GM23338 (cell line): ENCODE results near the gene DYNLT5. TPM values are rescaled to one million over a fixed set of nuclear protein-coding genes. Genes with fewer than 3 reads are reported as not detected.

Source experiments
- ATAC-seq: fragments of 200-7000 bp; cut with Tn5 transposase; 3 replicates; pipeline ENCODE4 v1.9.1; 2020
- DNase-seq: peaks from one replicate; pipeline ENCODE4 v3.0.0-alpha.2; 2015; ENCODE audit warnings: low spot score
- H2AFZ ChIP-seq: fragments of 200-600 bp; sonication (generic); 2 replicates; pipeline ENCODE4 v1.8.0; 2016; ENCODE audit warnings: antibody characterized with exemption, mild to moderate bottlenecking, moderate library complexity
- H3F3A ChIP-seq: fragments of 200-600 bp; sonication (generic); replicated peaks from 2 replicates; pipeline ENCODE4 v1.8.0; 2017; ENCODE audit warnings: antibody characterized with exemption, mixed run types, low read depth
- H3K27ac ChIP-seq: fragments of 200-600 bp; sonication (generic); 2 replicates; pipeline ENCODE4 v1.6.1; 2016; ENCODE audit warnings: low read depth
- H3K27me3 ChIP-seq: fragments of 200-600 bp; sonication (generic); 2 replicates; pipeline ENCODE4 v1.8.0; 2016; ENCODE audit warnings: mild to moderate bottlenecking, mixed run types, moderate library complexity; ENCODE audit not compliant: insufficient read depth
- H3K36me3 ChIP-seq: fragments of 200-600 bp; sonication (generic); 2 replicates; pipeline ENCODE4 v1.8.0; 2016; ENCODE audit warnings: mild to moderate bottlenecking; ENCODE audit not compliant: insufficient read depth
- H3K4me1 ChIP-seq: fragments of 200-600 bp; sonication (generic); 2 replicates; pipeline ENCODE4 v1.8.0; 2016; ENCODE audit warnings: mild to moderate bottlenecking, moderate library complexity; ENCODE audit not compliant: insufficient read depth
- H3K4me2 ChIP-seq: fragments of 200-600 bp; sonication (generic); 2 replicates; pipeline ENCODE4 v1.7.1; 2017; ENCODE audit warnings: mixed run types
- H3K4me3 ChIP-seq: fragments of 200-600 bp; sonication (generic); 2 replicates; pipeline ENCODE4 v1.6.1; 2016; ENCODE audit warnings: mixed run types
- H3K79me2 ChIP-seq: fragments of 200-600 bp; sonication (generic); replicated peaks from 2 replicates; pipeline ENCODE4 v1.8.0; 2017; ENCODE audit warnings: mild to moderate bottlenecking; ENCODE audit not compliant: insufficient read depth
- H3K9me2 ChIP-seq: fragments of 200-600 bp; sonication (generic); 2 replicates; pipeline ENCODE4 v1.8.0; 2017; ENCODE audit not compliant: insufficient read depth
- H4K20me1 ChIP-seq: fragments of 200-600 bp; sonication (generic); replicated peaks from 2 replicates; pipeline ENCODE4 v1.8.0; 2017; ENCODE audit warnings: mild to moderate bottlenecking; ENCODE audit not compliant: insufficient read depth
- H3K27ac Mint-ChIP-seq: 2 replicates; pipeline ENCODE4 v1.8.0; 2020; ENCODE audit warnings: inconsistent platforms, mild to moderate bottlenecking, moderate library complexity, mixed read lengths
- H3K27me3 Mint-ChIP-seq: 3 replicates; pipeline ENCODE4 v1.8.0; 2022; ENCODE audit warnings: low read depth, mild to moderate bottlenecking, moderate library complexity, mixed read lengths, inconsistent platforms; ENCODE audit not compliant: insufficient read depth, poor library complexity
- H3K36me3 Mint-ChIP-seq: 3 replicates; pipeline ENCODE4 v1.8.0; 2021; ENCODE audit warnings: low read depth, mild to moderate bottlenecking, inconsistent platforms, moderate library complexity, mixed read lengths
- H3K4me1 Mint-ChIP-seq: 3 replicates; pipeline ENCODE4 v1.8.0; 2020; ENCODE audit warnings: mild to moderate bottlenecking, inconsistent platforms, mixed read lengths
- H3K4me3 Mint-ChIP-seq: 3 replicates; pipeline ENCODE4 v1.8.0; 2021; ENCODE audit warnings: moderate library complexity, mild to moderate bottlenecking, inconsistent platforms, mixed read lengths
- H3K9me3 Mint-ChIP-seq: 3 replicates; pipeline ENCODE4 v1.8.0; 2020; ENCODE audit warnings: moderate library complexity, mild to moderate bottlenecking, inconsistent platforms, mixed read lengths
- CREB1 ChIP-seq: fragments of 250-450 bp; sonication (Bioruptor Pico); IDR thresholded peaks from 2 replicates; pipeline ENCODE4 v1.5.0; 2020; ENCODE audit warnings: low read depth, mild to moderate bottlenecking, moderate library complexity
- ETS1 ChIP-seq: IDR thresholded peaks from 2 replicates; pipeline ENCODE4 v1.6.1; 2016; ENCODE audit warnings: antibody characterized with exemption
- EZH2phosphoT487 ChIP-seq: fragments of 200-600 bp; sonication (generic); IDR thresholded peaks from one replicate; pipeline ENCODE4 v1.8.1; 2018; ENCODE audit warnings: antibody characterized with exemption; ENCODE audit not compliant: unreplicated experiment
- POLR2AphosphoS5 ChIP-seq: IDR thresholded peaks from 2 replicates; pipeline ENCODE4 v1.6.1; 2016; ENCODE audit warnings: antibody characterized with exemption, low read depth
- REST ChIP-seq: IDR thresholded peaks from one replicate; pipeline ENCODE4 v1.6.1; 2018; ENCODE audit warnings: antibody characterized with exemption; ENCODE audit not compliant: unreplicated experiment
- STAT1 ChIP-seq: IDR thresholded peaks from one replicate; pipeline ENCODE4 v1.6.1; 2016; ENCODE audit warnings: antibody characterized with exemption; ENCODE audit not compliant: unreplicated experiment
- ZNF331 ChIP-seq: fragments of 250-450 bp; sonication (Bioruptor Pico); IDR thresholded peaks from 2 replicates; pipeline ENCODE4 v1.5.0; 2020; ENCODE audit warnings: low read depth, mild to moderate bottlenecking, moderate library complexity
- polyA plus RNA-seq: library from polyadenylated mRNA; unstranded; fragments of >200 nt; fragmentation: Nextera tagmentation; extraction: Ambion mirVana; gene quantifications from 2 replicates; pipeline ENCODE4 v1.2.1, GENCODE V29; 2016
- total RNA-seq: library from RNA; depleted of rRNA; stranded (reverse); fragments of >200 nt; shearing (Covaris generic); gene quantifications from 2 replicates; pipeline ENCODE4 v1.2.3, GENCODE V29; 2014

Gene DYNLT5
- total and polyA plus RNA-seq, 2 experiments from 2014 or later: 0.95 to 2.8 TPM

DNA sequence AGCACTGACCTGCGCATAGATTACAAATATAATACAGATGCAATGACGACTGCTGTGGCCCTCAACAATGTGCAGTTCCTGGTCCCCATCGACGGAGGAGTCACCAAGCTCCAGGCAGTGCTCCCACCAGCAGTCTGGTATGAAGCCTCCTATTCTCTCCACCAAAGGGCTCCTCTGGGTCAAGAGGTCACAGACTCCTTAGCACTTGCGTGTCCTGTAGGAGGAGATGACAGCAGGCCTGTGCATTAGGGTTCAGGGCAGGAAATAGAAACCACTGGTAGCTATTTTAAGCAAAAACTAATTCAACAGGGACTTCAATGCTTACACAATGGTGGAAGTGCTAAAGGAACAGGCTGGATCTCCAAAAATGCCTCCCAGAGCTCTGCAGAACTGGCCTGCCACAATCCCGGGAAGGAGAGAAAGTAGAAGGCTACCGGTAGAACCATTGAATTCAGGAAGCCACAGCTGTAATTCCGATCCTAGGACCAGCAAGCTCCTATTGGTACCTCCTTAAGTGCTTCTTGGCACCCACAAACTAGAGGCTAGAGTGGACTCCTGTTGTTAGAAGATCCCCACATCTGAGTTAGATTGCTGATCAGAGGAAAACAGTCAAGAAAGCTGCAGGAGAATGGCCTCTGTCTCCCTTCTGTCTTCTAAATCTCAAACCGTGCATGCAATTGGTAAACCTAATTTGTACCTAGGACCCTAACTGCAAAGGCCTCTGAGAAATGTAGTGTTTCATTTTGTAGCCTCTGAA, 12.7 kb upstream of the DYNLT5 start:
- no peak overlapping the region for H3K27ac Mint-ChIP-seq
- no peaks in the 10 kb centered on the region for H3K27me3 ChIP-seq
- H3K4me2 ChIP-seq: no peak overlapping the region
- H3K4me3 ChIP-seq: no peak overlapping the region
- TF ChIP-seq REST (no peak), STAT1 (no peak), POLR2AphosphoS5 (no peak)
- H3K27ac ChIP-seq: no peak overlapping the region
- H3K9me3 Mint-ChIP-seq: no peaks in the 10 kb centered on the region; the same call in 2 of the 3 replicates
- ATAC-seq (no peak), DNase-seq (no peak)
- no peaks in the 10 kb centered on the region for H3K79me2 ChIP-seq
- no peaks in the 10 kb centered on the region for H3K4me1 ChIP-seq
- no peak overlapping the region for H3K4me3 Mint-ChIP-seq
- H3K27me3 Mint-ChIP-seq: no peaks in the 10 kb centered on the region
- H3K36me3 Mint-ChIP-seq: no peaks in the 10 kb centered on the region
- no peaks in the 10 kb centered on the region for H3F3A ChIP-seq
- no peaks in the 10 kb centered on the region for H3K9me2 ChIP-seq
- H3K36me3 ChIP-seq: no peaks in the 10 kb centered on the region
- H3K4me1 Mint-ChIP-seq: no peaks in the 10 kb centered on the region
- H2AFZ ChIP-seq: no peak overlapping the region
- H4K20me1 ChIP-seq: no peaks in the 10 kb centered on the region

GRCh38 chr1:66745451-66745850, 6.8 kb upstream of the DYNLT5 start:
- H3K27me3 ChIP-seq: no peaks in the 10 kb centered on the region
- DNase-seq (no peak), ATAC-seq (no peak)
- no peak overlapping the region for H3K4me3 ChIP-seq
- H3K4me2 ChIP-seq: no peak overlapping the region
- no peak overlapping the region for H2AFZ ChIP-seq
- H4K20me1 ChIP-seq: no peaks in the 10 kb centered on the region
- Mint-ChIP-seq H3K9me3 (no peaks in the 10 kb centered on the region), H3K36me3 (no peaks in the 10 kb centered on the region), H3K4me3 (no peak overlapping the region), H3K4me1 (no peaks in the 10 kb centered on the region), H3K27ac (no peak overlapping the region), H3K27me3 (no peaks in the 10 kb centered on the region)
- no peaks in the 10 kb centered on the region for H3K4me1 ChIP-seq
- no peaks in the 10 kb centered on the region for H3K36me3 ChIP-seq
- no peaks in the 10 kb centered on the region for H3K9me2 ChIP-seq
- no peaks in the 10 kb centered on the region for H3F3A ChIP-seq
- no peak overlapping the region for H3K27ac ChIP-seq
- no peaks in the 10 kb centered on the region for H3K79me2 ChIP-seq
- TF ChIP-seq ZNF331 (CRISPR knock-in tag) (no peak), EZH2phosphoT487 (no peak), ETS1 (no peak), CREB1 (CRISPR knock-in tag) (no peak), REST (no peak), STAT1 (no peak)
